Glutamatergic neuron (in vitro differentiated cells): ENCODE data around the gene APBB2. TPM values are rescaled to one million over a fixed set of nuclear protein-coding genes. Genes with fewer than 3 reads are reported as not detected.
"Not testable (repeated sequence)": the region's sequence is repeated elsewhere in the genome, so short reads cannot be mapped to it uniquely, and the experiment has no call there.

Experiments
- DNase-seq: peaks from one replicate; pipeline ENCODE4 v3.0.0; 2022
- H3K27ac Mint-ChIP-seq: one replicate; pipeline ENCODE4 v1.8.0; 2020; ENCODE audit warnings: mild to moderate bottlenecking, mixed read lengths, inconsistent platforms; ENCODE audit not compliant: unreplicated experiment
- H3K27me3 Mint-ChIP-seq: one replicate; pipeline ENCODE4 v1.8.0; 2020; ENCODE audit warnings: mild to moderate bottlenecking, moderate library complexity, mixed read lengths, inconsistent platforms; ENCODE audit not compliant: unreplicated experiment
- H3K36me3 Mint-ChIP-seq: one replicate; pipeline ENCODE4 v1.8.0; 2020; ENCODE audit warnings: mild to moderate bottlenecking, mixed read lengths, inconsistent platforms; ENCODE audit not compliant: unreplicated experiment
- H3K4me1 Mint-ChIP-seq: one replicate; pipeline ENCODE4 v1.8.0; 2020; ENCODE audit warnings: mild to moderate bottlenecking, low read depth, mixed read lengths, inconsistent platforms; ENCODE audit not compliant: unreplicated experiment
- H3K4me3 Mint-ChIP-seq: one replicate; pipeline ENCODE4 v1.8.0; 2020; ENCODE audit warnings: mild to moderate bottlenecking, mixed read lengths, inconsistent platforms; ENCODE audit not compliant: unreplicated experiment
- H3K9me3 Mint-ChIP-seq: one replicate; pipeline ENCODE4 v1.8.0; 2020; ENCODE audit warnings: mild to moderate bottlenecking, moderate library complexity, mixed read lengths, inconsistent platforms; ENCODE audit not compliant: unreplicated experiment
- total RNA-seq: library from RNA; stranded (reverse); fragmentation: NEBNext Ultra II Directional; extraction: Animal tissue kit (Norgen Biotek cat#: 25700); gene quantifications from one replicate; pipeline ENCODE4 v1.2.1, GENCODE V29; 2021; ENCODE audit not compliant: unreplicated experiment
- TF ChIP-seq, protein P1 (sequence below): fragments of 200-600 bp; sonication (generic); IDR thresholded peaks from one replicate; pipeline ENCODE4 v1.5.0; 2021; ENCODE audit not compliant: partially characterized antibody, unreplicated experiment

Gene APBB2
- total RNA-seq, 1 donor from 2014 or later = 117 TPM

DNA sequence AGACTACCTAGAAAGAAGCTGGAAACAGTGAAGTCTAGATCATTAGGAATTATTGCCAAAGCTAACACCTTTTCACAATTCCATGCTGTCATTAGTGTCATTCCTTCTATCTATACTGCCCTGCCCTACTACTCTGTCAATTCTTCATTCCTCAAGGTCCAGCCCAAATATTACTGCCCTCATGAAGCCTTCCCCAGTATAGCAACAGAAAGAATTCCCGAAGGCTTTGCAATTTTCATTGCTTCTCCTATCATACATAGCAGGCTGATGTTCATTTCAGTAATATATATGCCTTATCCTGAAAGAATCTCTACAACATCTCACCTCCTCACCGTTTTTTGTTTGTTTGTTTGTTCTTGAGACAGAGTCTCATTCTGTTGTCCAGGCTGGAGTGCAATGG lies 63.9 kb downstream of the APBB2 start:
- H3K4me1 Mint-ChIP-seq = peaks cover 8% of the 10 kb centered on the region
- no peaks in the 10 kb centered on the region for H3K9me3 Mint-ChIP-seq
- no peak overlapping the region for H3K4me3 Mint-ChIP-seq
- DNase-seq = no peak
- no peaks in the 10 kb centered on the region for H3K27me3 Mint-ChIP-seq
- no peak overlapping the region for H3K27ac Mint-ChIP-seq
- no peaks in the 10 kb centered on the region for H3K36me3 Mint-ChIP-seq
- TF ChIP-seq, protein P1, sequence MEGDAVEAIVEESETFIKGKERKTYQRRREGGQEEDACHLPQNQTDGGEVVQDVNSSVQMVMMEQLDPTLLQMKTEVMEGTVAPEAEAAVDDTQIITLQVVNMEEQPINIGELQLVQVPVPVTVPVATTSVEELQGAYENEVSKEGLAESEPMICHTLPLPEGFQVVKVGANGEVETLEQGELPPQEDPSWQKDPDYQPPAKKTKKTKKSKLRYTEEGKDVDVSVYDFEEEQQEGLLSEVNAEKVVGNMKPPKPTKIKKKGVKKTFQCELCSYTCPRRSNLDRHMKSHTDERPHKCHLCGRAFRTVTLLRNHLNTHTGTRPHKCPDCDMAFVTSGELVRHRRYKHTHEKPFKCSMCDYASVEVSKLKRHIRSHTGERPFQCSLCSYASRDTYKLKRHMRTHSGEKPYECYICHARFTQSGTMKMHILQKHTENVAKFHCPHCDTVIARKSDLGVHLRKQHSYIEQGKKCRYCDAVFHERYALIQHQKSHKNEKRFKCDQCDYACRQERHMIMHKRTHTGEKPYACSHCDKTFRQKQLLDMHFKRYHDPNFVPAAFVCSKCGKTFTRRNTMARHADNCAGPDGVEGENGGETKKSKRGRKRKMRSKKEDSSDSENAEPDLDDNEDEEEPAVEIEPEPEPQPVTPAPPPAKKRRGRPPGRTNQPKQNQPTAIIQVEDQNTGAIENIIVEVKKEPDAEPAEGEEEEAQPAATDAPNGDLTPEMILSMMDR = no peak

- not testable (repeated sequence) for H3K27ac Mint-ChIP-seq, H3K27me3 Mint-ChIP-seq, H3K9me3 Mint-ChIP-seq, H3K4me1 Mint-ChIP-seq, H3K4me3 Mint-ChIP-seq, H3K36me3 Mint-ChIP-seq, DNase-seq
These were observed 64.8 kb downstream of the APBB2 start for GRCh38 chr4:41149568-41149967.

DNA sequence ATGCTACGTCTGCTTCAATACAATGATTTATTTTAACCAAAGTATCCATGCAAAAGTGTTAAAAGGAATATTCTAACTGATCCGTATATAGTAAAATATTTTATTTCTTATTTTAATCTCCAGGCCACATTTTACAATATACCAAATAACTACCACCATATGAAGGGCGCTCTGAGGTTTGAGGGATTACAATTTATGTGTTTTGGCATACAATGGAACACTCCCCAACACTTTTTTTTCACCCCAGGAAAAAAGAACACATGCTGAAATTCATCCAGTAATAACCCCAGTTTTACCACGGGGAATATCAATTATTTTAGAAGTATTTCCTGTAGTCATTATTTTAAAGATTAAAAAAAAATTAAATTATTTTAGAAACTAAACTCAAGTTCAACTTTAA lies 65.4 kb downstream of the APBB2 start:
- no peak for DNase-seq
- H3K27me3 Mint-ChIP-seq = no peaks in the 10 kb centered on the region
- H3K9me3 Mint-ChIP-seq = no peaks in the 10 kb centered on the region
- no peaks in the 10 kb centered on the region for H3K36me3 Mint-ChIP-seq
- H3K4me1 Mint-ChIP-seq = peaks cover 12% of the 10 kb centered on the region
- TF ChIP-seq, protein P1 = no peak
- H3K4me3 Mint-ChIP-seq = no peak overlapping the region
- H3K27ac Mint-ChIP-seq = no peak overlapping the region

DNA sequence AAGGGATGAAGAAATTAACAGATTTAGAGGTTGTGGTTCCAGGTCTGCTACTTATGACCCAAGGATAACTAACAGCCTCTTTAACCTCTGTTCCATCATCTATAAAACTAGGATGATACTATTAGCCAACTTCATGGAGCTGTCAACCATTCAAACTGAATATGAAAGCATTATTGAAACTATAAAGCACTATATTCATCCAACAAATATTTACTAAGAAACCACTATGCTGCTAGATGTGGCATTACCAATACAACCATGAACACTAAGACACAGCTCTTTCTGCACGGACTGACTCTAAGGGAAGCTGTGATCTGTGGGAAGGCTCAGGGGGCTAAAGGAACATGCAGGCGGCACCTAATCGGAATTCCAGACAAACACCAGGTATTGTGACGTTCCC lies 66.0 kb downstream of the APBB2 start:
- Mint-ChIP-seq H3K9me3 (no peaks in the 10 kb centered on the region), H3K4me1 (peaks cover 12% of the 10 kb centered on the region), H3K27me3 (no peaks in the 10 kb centered on the region), H3K4me3 (no peak overlapping the region), H3K27ac (no peak overlapping the region), H3K36me3 (no peaks in the 10 kb centered on the region)
- DNase-seq = no peak
- TF ChIP-seq, protein P1 = no peak

- H3K27ac Mint-ChIP-seq, H3K9me3 Mint-ChIP-seq, DNase-seq, H3K36me3 Mint-ChIP-seq, H3K27me3 Mint-ChIP-seq, H3K4me3 Mint-ChIP-seq: not testable (repeated sequence)
- peaks cover 12% of the 10 kb centered on the region for H3K4me1 Mint-ChIP-seq
These were observed 66.8 kb downstream of the APBB2 start for GRCh38 chr4:41147570-41147969.

GRCh38 chr4:41146716-41147506 lies 67.4 kb downstream of the APBB2 start:
- Mint-ChIP-seq H3K4me1 (peaks cover 12% of the 10 kb centered on the region), H3K4me3 (peak overlapping the region; percentile 22), H3K9me3 (peaks cover 2% of the 10 kb centered on the region), H3K27me3 (no peaks in the 10 kb centered on the region), H3K36me3 (no peaks in the 10 kb centered on the region), H3K27ac (peak overlapping the region; percentile 65)
- DNase-seq = peak; percentile 24
- TF ChIP-seq, protein P1 = no peak
